HEK293T (cell line): Measurements from ENCODE around the gene MPP4.

Experiments
- BHLHE40 ChIP-seq: fragments of 450-650 bp; IDR thresholded peaks from 2 replicates; pipeline ENCODE4 v1.6.1; 2016; ENCODE audit warnings: mild to moderate bottlenecking, moderate library complexity, borderline replicate concordance
- TF ChIP-seq, protein P1 (sequence below): fragments of 450-650 bp; IDR thresholded peaks from 2 replicates; pipeline ENCODE4 v1.6.1; 2016

DNA sequence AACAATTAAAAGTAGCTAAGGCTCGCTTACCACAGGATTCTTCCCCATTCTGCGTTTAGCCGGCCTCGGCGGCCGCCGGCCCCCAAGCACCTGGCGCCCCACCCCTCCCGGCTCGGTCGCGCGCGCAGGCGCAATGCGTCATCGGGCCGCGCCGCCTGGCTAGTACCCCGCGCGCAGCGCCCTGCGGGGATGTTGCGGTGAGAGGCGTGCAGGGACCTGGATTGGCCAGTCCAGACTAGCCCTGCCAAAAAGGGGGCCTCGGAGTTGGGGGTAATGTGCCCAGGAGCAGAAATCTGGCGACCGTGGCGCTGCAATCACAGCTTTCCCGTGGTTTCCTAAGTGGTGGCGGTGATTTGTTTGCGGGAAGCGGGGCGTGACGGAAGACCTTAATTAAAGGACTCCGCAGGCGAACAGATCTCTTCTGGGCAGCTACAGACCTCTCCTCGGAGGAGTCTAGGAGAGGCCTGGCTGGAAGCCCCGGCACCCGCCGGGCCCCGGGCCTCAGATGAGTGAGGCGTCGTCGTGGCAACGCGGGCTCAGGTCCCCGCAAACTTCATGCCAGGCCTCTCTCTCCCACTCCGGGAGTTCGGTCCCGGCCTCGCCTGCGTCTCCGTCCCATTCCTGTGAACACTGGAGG is 55.7 kb downstream of the MPP4 start:
- no peak for TF ChIP-seq BHLHE40
- TF ChIP-seq, protein P1, sequence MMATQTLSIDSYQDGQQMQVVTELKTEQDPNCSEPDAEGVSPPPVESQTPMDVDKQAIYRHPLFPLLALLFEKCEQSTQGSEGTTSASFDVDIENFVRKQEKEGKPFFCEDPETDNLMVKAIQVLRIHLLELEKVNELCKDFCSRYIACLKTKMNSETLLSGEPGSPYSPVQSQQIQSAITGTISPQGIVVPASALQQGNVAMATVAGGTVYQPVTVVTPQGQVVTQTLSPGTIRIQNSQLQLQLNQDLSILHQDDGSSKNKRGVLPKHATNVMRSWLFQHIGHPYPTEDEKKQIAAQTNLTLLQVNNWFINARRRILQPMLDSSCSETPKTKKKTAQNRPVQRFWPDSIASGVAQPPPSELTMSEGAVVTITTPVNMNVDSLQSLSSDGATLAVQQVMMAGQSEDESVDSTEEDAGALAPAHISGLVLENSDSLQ = no peak
